Panc1 (cell line): ENCODE measurements around the gene PRKCA. TPM values are rescaled to one million over a fixed set of nuclear protein-coding genes. Genes with fewer than 3 reads are reported as not detected.

Experiments
- ATAC-seq: fragments of 200-7000 bp; cut with Tn5 transposase; 2 replicates; pipeline ENCODE4 v1.9.1; 2020; ENCODE audit warnings: mild to moderate bottlenecking, moderate library complexity
- BruUV-seq: library from RNA; stranded (reverse); fragments of 400-500 nt; replicated peaks from 2 replicates; lab custom pipeline; 2021; lab: Mats Ljungman, UMichigan
- CTCF ChIA-PET: fragments of 300-600 bp; sonication (Branson Sonifier 250); formaldehyde crosslinking; loops from one replicate; lab custom pipeline; 2022; ENCODE audit warnings: antibody characterized with exemption; lab: Charles Lee
- POLR2A ChIA-PET: fragments of 300-600 bp; sonication (Branson Sonifier 250); formaldehyde crosslinking; loops from one replicate; lab custom pipeline; 2022; ENCODE audit warnings: antibody characterized with exemption; lab: Charles Lee
- DNase-seq: peaks from one replicate; pipeline ENCODE4 v3.0.0-alpha.2; 2010; ENCODE audit warnings: low read depth, low spot score
- H3K27ac ChIP-seq: 2 replicates; pipeline ENCODE4 v1.5.1; 2011; ENCODE audit warnings: mild to moderate bottlenecking, low read length, inconsistent platforms
- H3K27me3 ChIP-seq: fragments of 200-500 bp; sonication (Bioruptor generic); 2 replicates; pipeline ENCODE4 v1.6.0; 2014; ENCODE audit warnings: low read length, inconsistent platforms; ENCODE audit not compliant: control insufficient read depth, insufficient read depth
- H3K36me3 ChIP-seq: fragments of 200-500 bp; sonication (Bioruptor generic); 2 replicates; pipeline ENCODE4 v1.5.1; 2014; ENCODE audit warnings: inconsistent platforms, mild to moderate bottlenecking, low read length, moderate library complexity; ENCODE audit not compliant: control insufficient read depth, insufficient read depth
- H3K4me1 ChIP-seq: 2 replicates; pipeline ENCODE4 v1.5.1; 2011; ENCODE audit warnings: inconsistent platforms, mild to moderate bottlenecking, low read length, moderate library complexity; ENCODE audit not compliant: control insufficient read depth, insufficient read depth
- H3K4me3 ChIP-seq, 2 experiments: 2 replicates each; pipeline ENCODE4 v1.5.1; 2011 to 2012; ENCODE audit warnings: low read depth in 2 of 2, low read length in 2 of 2, mild to moderate bottlenecking in 2 of 2, inconsistent platforms in 1 of 2, moderate library complexity in 1 of 2
- H3K9me3 ChIP-seq: fragments of 200-500 bp; sonication (Bioruptor generic); 2 replicates; pipeline ENCODE4 v1.5.1; 2014; ENCODE audit warnings: low read depth, mild to moderate bottlenecking, inconsistent platforms, low read length, moderate library complexity; ENCODE audit not compliant: control insufficient read depth, insufficient read depth
- CTCF ChIP-seq: fragments of 450-650 bp; IDR thresholded peaks from 2 replicates; pipeline ENCODE4 v1.5.1; 2017; ENCODE audit warnings: mild to moderate bottlenecking
- POLR2AphosphoS5 ChIP-seq: IDR thresholded peaks from 2 replicates; pipeline ENCODE4 v1.6.1; 2012; ENCODE audit warnings: mild to moderate bottlenecking, low read depth, low read length, moderate library complexity
- SIN3A ChIP-seq: IDR thresholded peaks from 2 replicates; pipeline ENCODE4 v1.6.1; 2012; ENCODE audit warnings: low read depth, mild to moderate bottlenecking, low read length, moderate library complexity, borderline replicate concordance; ENCODE audit not compliant: insufficient read depth
- TCF7L2 ChIP-seq: IDR thresholded peaks from 2 replicates; pipeline ENCODE4 v1.6.1; 2011; ENCODE audit warnings: mild to moderate bottlenecking, low read depth, low read length, inconsistent platforms
- in situ Hi-C: cut with HindIII; loops from 2 replicates; pipeline ENCODE4 v1.10.0; 2016; ENCODE audit warnings: low sequenced_read_pairs, low pct_unique_long_range_greater_than_20kb
- intact Hi-C: fragments of 100-400 bp; cut with micrococcal nuclease; formaldehyde crosslinking; loops from one replicate; pipeline ENCODE4 v1.10.0; 2022; ENCODE audit not compliant: unreplicated experiment
- total RNA-seq: library from RNA; stranded (reverse); gene quantifications from one replicate; pipeline ENCODE4 v1.2.1, GENCODE V29; 2021; ENCODE audit not compliant: unreplicated experiment
- TF ChIP-seq, protein P1 (sequence below), 2 experiments: IDR thresholded peaks; 2 replicates each; pipeline ENCODE4 v1.6.1; 2011 to 2012; ENCODE audit warnings: low read depth in 2 of 2, control low read depth in 1 of 2, low read length in 1 of 2, mild to moderate bottlenecking in 1 of 2, moderate library complexity in 1 of 2; ENCODE audit not compliant: insufficient read depth in 1 of 2

The PRKCA gene
- total RNA-seq, 1 experiment from 2014 or later, result 53.0 TPM

- Histone ChIP-seq H3K27ac (no peak overlapping the region), H3K9me3 (no peaks in the 10 kb centered on the region), H3K27me3 (no peaks in the 10 kb centered on the region), H3K4me3 (no peak overlapping the region), H3K36me3 (no peaks in the 10 kb centered on the region), H3K4me1 (no peaks in the 10 kb centered on the region)
- ChIA-PET CTCF (no interaction called here), POLR2A (no interaction called here)
- ATAC-seq (no peak), DNase-seq (no peak)
- in situ Hi-C loops (no loop called here), intact Hi-C loops (no loop called here)
- TF ChIP-seq SIN3A, result no peak
- TF ChIP-seq, protein P1, sequence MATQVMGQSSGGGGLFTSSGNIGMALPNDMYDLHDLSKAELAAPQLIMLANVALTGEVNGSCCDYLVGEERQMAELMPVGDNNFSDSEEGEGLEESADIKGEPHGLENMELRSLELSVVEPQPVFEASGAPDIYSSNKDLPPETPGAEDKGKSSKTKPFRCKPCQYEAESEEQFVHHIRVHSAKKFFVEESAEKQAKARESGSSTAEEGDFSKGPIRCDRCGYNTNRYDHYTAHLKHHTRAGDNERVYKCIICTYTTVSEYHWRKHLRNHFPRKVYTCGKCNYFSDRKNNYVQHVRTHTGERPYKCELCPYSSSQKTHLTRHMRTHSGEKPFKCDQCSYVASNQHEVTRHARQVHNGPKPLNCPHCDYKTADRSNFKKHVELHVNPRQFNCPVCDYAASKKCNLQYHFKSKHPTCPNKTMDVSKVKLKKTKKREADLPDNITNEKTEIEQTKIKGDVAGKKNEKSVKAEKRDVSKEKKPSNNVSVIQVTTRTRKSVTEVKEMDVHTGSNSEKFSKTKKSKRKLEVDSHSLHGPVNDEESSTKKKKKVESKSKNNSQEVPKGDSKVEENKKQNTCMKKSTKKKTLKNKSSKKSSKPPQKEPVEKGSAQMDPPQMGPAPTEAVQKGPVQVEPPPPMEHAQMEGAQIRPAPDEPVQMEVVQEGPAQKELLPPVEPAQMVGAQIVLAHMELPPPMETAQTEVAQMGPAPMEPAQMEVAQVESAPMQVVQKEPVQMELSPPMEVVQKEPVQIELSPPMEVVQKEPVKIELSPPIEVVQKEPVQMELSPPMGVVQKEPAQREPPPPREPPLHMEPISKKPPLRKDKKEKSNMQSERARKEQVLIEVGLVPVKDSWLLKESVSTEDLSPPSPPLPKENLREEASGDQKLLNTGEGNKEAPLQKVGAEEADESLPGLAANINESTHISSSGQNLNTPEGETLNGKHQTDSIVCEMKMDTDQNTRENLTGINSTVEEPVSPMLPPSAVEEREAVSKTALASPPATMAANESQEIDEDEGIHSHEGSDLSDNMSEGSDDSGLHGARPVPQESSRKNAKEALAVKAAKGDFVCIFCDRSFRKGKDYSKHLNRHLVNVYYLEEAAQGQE (IDR thresholded peaks at IDR 0.05; ENCODE audit: insufficient read depth in 1 of 2, low read depth in 2 of 2, low read length in 1 of 2), result no peak
- TF ChIP-seq CTCF, result no peak
- no peak for TF ChIP-seq POLR2AphosphoS5
- no peak for TF ChIP-seq TCF7L2
- BruUV-seq, result no TSS peak
Observed at GRCh38 chr17:66638707-66639479, 336.5 kb downstream of the PRKCA start.

GRCh38 chr17:66643815-66644710, 341.6 kb downstream of the PRKCA start:
- ATAC-seq, result no peak
- Histone ChIP-seq H3K9me3 (no peaks in the 10 kb centered on the region), H3K4me3 (no peak overlapping the region), H3K4me1 (no peaks in the 10 kb centered on the region), H3K27me3 (no peaks in the 10 kb centered on the region), H3K27ac (no peak overlapping the region), H3K36me3 (no peaks in the 10 kb centered on the region)
- BruUV-seq, result no TSS peak
- TF ChIP-seq TCF7L2, result no peak
- TF ChIP-seq CTCF, result no peak
- no peak for TF ChIP-seq POLR2AphosphoS5
- CTCF ChIA-PET, result no interaction called here
- in situ Hi-C loops (no loop called here), intact Hi-C loops (no loop called here)
- POLR2A ChIA-PET, result interaction anchor here (0.7 kb wide), 1 partner anchor 149 kb away, joined by 3 read pairs; no protein-coding TSS in a partner anchor
- DNase-seq, result no peak
